Dedifferentiated amniotic fluid mesenchymal stem cell (primary cell): ENCODE results near the gene LMF1.

ENCODE experiments used
- DNase-seq: peaks from one replicate; pipeline ENCODE4 v3.0.0-alpha.2; 2016; ENCODE audit errors: extremely low spot score

LMF1 gene

DNA sequence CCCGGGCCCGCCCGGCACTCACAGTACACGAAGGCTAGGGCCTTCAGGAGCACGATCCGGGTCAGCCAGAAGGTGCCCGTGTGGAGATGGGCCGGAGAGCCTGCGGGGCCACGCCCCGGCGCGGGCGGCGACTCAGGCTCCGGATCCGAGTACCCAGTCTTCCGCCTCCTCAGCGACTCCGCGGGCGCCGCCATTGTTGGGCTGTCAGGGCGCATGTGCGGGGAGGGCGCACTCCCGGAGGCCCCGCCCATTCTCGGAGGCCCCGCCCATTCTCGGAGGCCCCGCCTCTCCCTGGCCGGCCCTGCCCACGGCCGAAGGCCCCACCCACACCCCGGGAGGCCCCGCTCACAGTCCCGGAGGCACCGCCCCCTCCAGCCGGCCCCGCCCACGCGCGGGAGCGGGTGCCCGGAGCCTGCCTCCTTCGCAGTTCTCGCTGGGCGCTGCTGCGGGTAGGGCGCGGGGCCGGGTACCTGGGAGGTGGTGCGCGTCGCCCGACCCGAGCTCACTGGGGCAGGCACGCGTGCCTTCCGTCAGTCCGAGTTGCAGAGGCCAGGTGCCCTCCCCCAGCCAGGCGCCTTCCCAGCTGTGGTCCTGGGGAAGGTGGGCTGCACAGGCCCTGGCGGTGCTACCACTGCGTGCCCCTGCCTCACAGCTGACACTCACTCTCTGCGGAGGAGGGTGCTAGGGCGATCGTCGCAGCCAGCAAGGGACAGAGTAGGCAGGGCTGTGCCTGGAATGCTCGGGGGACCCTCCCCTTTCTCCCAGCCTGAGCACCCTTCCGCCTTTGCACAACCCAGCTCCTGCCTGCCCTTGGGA, at the start of gene LMF1:
Gene LMF1 (minus strand): TSS at position 219 of the 816 bp plus-strand sequence. CDS start 4 bp downstream, at position 215.
- peak; percentile 81 for DNase-seq

DNA sequence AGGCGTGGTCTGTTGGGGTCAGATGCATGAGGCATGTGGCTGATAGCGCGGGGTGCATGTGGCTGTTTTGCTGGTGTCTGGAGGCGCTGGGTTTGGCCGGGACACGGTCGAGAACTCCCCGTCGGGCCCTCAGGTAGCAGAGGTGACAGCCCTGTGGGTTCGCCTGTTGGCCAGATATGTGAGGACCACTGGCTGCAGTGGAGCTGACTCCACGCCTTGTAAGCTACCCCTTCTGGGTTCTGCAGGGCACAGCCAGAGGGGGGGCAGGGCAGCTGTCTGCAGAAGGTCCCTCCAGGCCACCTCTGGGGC, 49.3 kb upstream of the LMF1 start:
- no peak for DNase-seq

DNA sequence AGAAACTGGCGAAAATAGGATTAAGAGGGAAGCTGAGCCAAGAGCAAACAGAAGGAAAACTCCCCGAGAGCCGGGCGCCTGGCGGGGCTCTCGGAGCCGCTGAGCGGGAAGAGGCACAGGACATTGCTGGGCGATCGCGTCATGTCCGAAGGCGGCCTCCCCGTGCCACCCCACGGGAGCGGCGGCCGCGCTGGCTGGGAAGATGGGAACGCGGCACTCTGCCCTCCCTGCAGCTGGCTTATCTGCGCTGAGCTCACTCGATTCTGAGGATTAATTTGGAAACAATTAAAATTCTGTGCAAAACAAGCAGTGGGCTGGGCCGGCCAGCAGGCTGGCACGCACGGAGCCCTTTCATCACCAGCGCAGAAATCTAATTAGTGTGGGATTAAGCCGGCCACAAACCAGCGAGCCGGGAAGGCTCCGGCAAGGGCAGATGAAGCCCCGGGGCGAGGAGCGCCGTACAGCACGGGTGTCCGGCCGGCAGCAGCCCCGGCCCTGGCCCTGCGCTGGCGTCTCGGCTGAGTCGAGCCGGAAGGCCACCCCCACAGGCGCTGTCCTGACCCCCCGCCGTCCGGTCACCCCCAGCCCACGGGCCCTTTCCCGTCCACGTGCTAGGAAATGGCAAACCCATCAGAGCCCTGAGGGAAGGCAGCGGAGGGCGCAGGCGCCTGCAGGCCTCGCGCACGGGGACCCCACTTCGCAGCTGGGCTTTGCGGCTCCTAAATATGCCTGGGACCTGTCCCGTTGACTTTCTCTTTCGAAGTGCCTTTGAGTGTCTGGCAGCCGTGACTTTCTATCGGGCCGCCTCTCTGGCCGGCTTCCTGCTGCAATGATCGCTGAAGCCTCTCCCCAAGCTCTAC, 48.7 kb upstream of the LMF1 start:
- peak; percentile 68 for DNase-seq

DNA sequence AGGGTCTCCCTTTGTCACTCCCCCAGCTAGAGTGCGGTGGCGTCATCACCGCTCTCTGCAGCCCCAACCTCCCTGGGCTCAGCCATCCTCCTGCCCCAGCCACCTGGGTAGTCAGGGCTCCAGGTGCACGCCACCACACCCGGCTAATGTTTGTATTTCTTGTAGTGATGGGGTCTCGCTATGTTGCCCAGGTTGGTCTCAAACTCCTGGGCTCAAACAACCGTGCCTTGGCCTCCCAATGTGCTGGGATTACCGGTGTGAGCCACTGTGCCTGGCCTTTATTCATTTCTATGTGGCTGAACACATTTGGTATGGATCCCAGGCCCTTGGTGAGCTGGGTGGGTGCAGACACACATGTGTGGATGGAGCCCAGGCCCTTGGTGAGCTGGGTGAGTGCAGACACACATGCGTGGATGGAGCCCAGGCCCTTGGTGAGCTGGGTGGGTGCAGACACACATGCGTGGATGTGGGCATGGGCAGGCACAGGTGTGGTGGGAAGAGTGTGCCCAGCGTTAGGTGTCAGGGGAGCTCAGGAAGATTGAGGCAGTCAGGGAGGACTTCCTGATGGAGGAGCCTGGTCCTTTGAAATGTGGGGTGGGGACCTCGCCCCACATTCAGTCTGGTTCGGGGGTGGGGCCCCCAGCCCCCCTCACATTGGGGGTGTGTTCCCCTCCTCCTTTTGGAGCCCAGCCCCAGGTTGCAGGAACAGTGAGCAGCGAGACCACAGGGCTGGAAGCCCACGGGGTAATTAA, 47.8 kb upstream of the LMF1 start:
- no peak for DNase-seq

DNA sequence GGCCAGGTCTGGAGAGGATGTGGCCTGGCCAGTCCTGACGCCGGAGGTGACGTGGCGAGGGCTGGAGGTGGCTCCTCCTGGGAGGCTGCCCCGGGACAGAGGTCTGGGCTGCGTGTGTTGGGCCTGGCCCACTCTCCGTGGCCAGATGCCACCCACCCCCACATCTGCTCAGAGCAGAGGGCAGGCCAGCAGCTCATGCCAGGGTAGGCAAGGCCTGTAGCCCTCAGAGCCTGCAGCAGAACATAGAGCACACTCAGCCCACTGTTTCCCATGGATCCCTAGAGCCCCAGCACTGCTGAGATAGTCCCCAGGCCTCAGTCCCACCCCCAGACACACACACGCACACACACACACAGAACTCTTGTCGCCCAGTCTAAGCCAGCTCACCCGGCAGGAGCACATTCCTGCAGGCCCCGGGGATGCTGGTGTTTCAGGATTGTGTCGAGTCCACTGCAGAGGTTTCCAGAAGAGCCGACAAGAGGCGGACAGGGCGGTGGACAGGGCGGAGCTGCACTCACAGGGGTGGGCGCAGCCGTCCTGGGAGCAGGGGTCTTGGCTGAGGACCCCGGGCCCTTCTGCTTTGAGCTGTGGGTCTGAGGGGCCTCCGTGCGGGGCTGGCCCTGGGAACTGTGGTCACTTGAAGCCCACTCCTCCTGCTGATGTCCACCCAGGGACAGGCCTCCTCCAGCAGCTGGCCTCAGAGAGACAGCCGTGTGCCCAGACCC, 44.1 kb upstream of the LMF1 start:
- DNase-seq = no peak

DNA sequence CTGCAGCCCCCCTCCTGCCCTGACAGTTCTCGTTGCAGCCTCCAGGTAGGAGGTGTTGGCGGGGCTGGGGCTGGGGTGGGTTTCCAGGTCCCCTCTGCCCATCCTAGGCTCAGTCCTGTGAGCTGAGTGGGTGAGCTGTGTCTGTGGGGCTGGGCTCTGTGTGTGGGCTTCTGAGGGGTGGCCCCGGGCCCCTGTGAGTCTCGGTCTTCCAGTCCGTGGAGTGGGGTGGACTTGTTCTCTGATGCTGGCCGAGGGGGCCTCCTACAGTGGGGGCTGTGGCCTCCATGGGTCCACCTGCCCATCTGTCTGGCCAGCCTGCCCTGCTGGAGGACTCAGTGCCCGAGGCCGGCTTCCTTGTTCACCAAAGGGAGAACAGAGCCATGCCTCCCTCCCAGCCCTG, 43.4 kb upstream of the LMF1 start:
- DNase-seq = no peak

DNA sequence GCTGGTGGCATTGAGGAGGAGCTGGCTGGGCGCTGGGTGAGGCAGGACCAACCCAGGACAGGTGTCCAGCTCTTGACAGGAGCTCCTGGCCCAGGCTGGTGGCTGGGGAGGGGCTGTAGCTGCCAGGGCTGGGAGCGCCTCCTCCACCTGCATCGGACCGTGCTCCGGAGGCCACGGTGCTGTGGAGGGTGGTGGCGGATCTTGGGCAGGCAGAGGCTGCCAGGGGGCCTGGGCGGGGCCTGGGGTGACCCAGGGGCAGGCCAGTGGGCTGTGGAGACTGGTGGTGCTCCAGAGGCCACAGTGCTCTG, 42.8 kb upstream of the LMF1 start:
- no peak for DNase-seq

DNA sequence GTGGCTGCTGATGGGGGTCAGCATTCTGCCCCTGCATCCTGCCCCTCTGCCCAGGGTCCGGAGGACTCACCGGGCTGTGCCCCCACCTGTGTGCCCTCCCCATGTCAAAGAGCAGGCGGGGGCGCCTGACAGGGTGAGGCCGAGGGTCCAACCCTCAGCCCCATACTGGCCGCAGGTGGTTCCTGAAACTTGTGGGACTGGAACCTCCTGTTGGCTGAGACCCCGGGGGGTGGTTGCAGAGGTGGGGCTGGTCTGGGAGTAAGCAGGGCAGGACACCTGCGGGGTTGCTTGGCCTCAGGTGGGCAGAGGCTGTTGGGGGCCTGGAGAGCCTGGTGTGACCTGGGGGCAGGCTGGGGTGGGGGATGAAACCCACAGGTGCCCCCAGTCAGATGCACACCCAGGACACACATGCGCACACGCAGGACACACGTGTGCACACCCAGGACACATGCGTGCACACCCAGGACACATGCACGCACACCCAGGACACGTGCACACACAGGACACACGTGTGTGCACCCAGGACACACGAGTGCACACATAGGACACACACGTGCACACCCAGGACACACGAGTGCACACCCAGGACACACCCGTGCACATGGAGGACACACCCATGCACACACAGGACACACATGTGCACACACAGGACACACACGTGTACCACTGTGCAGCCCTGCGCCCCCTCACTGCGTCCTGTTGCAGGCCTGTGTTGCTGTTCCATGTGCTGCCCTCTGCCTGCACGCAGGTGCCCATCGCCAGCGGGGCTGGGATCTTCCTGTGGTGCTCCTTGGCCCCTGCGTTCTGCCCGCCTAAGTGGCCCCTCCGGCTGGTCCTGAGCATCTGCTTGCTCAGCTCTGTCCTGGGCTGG, 42.2 kb upstream of the LMF1 start:
- no peak for DNase-seq

DNA sequence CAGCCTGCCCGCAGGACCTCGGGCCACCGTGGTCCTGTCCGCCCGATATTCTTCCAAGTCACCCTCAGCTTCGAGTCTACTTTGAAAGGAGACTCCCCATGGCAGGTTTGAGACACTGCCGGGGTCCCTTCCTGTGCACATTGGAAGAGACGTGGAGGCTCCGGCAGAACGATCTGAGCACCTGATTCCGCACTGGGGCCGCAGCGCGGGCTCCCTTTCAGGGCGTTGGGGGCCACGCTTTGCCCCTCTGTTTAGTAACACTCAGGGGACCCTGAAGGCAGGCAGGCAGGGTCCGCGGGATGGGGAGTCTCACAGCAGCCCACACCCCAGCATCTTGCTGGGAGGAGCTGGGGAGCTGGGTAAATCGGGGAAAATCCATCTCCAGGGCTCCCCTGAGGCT, 41.4 kb upstream of the LMF1 start:
- DNase-seq = no peak

DNA sequence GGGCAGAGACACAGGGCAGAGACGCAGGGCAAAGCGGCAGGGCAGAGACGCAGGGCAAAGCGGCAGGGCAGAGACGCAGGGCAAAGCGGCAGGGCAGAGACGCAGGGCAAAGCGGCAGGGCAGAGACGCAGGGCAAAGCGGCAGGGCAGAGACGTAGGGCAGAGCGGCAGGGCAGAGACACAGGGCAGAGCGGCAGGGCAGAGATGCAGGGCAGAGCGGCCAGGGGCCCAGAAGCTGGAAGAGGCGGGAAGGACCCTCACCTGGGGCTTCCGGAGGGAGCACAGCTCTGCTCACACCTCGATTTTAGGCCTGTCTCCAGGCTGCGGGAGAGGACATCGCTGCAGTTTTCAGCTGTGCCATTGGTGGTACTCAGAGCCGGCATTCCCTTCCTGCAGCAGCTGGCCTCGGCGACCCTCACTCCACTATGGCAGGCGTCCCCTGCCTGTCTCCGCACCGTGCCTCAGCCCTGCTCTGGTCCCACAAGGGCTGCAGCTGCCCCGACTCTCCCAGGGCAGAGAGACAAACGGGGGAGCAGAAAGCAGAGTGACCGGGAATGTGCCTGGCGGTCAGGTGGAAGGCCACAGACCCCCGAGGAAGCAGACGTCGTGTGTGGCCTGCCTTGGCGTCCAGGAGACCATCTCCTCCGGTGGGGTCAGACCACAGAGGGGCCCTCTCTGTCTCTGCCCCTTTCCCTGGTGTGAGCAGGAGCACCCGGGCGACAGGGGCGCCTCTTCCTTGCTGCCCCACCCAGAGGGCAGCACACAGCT, 40.7 kb upstream of the LMF1 start:
- no peak for DNase-seq

DNA sequence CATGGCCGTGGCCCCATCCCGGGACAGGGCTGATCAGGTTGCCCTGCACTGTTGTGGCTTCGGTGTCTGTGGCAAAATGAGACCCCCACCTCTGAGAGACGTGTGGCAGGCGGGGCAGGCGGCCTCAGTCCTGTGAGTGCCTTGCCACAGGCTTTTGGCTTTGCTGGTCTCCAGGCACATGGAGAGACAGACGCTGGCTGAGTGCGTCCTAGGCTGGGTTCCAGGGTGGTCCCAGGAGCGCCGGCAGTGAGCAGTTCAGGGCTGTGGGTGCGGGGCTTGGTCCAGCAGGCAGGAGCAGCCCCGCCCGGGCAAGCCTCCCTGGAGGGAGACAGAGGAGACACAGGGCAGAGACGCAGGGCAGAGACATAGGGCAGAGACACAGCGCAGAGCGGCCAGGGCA, 40.0 kb upstream of the LMF1 start:
- no peak for DNase-seq

DNA sequence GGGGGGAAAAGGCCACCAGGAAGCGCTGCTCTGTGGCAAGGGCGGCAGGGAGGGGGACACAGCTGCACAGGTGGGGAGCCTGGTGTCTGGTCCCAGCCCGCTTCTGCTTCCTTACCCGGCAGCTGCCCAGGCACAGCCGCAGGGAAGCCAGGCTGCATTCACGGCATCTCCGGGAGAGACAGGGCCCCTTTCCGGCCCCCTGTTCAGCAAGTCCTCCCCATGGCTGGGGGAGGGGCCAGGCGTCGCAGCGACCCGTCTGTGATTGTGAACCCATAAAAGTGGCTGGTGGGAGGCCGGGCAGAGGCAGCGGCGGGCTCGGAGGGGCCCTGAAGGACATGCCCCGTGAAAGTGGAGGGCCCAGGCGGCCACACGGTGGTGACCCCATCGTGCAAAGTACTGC, 39.5 kb upstream of the LMF1 start:
- DNase-seq = no peak

DNA sequence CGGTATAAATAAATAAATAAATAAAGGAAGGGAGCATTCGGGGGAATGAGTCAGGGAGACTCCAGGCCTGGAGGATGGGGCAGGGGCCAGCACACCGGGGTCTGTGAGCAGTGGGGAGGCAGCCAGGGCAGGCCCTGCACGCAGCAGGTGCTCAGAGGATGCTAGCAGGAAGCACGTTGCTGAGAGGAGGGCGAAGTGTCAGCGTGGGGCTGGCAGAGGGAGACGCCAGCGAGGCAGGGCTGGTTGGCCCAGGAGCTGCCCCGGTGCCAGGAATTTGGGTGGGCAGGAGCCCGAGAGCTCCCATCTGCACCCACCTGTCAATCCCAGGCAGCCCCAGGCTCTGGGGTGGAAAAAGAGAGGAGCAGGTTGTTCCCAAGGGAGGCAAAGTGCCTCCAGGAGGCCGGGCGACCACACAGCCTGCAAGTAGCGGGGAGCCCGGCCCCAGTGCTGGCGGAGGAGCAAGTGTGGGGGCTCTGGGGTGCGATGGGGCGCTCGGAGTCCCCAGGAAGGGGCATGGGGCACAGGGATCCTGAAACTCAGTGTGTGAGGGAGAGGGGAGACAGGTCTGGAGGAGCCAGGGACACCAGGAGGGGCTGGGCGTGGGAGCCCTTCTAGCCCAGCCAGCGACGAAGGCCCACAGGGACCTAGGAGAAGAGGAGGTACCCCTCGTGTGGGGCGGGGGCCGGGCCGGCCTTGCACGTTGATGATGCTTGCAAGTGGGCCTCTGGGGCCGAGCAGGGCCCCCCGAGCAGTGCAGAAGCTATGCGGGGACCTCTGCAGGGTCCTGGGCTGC, 38.8 kb upstream of the LMF1 start:
- DNase-seq = no peak

DNA sequence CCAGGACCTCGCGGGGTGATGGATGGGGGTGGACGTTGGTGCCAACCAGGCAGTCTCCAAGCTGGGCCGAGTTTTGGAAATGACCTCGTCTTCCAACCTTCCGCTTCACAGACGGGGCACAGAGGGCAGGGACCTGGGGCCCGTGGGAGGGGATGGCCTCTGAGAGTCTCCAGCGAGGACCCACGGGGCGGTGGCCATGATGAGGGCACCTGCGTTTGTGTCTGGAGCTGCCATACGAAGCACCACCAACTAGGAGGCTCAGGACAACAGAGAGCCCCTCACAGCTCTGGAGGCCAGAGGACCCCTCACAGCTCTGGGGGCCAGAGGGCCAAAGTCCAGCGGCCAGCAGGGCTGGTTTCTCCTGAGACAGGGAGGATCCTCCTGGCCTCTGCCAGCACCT, 37.3 kb upstream of the LMF1 start:
- no peak for DNase-seq

DNA sequence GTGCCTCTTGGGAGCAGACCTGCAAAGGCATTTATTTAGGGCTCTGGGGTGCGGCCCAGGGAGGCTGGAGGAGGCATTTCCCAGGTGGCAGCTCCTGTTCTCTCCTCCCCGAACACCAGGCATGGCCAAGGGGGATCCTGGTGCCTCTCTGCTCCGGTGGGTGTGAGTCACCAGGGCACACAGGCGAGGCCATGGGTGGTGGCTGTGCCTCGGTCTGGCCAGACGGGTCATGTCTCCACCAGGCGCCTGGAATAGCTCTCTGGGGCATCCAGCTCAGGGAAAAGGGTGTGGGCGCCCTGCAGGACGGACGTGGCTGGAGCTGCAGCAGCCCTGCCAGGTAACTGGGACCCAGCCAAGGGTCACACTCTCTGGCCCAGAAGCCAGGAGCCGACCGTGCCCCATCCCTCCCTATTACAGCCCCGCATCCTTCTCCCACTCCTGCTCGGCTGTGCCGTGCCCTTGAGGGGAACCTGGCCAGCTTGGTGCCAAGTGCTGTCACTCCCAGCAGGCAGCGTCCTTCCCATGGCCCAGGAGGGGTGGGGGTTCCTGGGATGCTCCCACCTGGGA, 36.6 kb upstream of the LMF1 start:
- DNase-seq = no peak

DNA sequence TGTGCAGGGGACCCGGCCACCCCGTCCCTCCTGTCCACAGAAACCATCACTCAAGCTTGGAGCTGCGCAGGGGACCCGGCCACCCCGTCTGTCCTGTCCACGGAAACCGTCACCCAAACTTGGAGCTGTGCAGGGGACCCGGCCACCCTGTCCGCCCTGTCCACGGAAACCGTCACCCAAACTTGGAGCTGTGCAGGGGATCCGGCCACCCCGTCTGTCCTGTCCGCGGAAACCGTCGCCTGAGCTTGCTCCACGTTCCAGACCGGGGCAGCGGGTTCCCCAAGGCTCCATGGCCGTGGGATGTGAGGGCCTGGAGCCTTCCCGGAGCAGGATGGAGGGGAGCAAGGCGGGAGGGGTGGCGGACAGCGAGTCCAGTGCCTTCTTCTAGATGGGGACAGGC, 36.0 kb upstream of the LMF1 start:
- DNase-seq = no peak

DNA sequence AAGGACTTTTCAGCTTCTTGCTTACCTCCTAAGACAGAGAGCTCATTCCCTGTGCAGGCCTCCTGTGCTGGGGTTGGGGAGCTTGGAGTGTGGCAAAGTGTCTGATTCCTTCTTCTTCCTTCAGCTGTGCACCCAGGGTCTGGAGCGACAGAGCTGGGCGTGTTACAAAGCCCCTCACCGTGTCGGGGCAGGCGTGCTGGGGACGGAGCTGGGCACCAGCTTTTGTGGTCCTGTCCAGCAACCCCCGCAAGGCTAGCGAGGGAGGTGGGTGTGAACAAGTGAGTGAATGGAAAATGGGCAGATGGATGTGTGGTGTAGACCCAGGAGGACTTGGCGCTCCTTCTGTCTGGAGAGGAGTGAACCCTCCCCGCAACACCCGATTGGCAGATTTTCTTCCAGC, 34.5 kb upstream of the LMF1 start:
- no peak for DNase-seq

DNA sequence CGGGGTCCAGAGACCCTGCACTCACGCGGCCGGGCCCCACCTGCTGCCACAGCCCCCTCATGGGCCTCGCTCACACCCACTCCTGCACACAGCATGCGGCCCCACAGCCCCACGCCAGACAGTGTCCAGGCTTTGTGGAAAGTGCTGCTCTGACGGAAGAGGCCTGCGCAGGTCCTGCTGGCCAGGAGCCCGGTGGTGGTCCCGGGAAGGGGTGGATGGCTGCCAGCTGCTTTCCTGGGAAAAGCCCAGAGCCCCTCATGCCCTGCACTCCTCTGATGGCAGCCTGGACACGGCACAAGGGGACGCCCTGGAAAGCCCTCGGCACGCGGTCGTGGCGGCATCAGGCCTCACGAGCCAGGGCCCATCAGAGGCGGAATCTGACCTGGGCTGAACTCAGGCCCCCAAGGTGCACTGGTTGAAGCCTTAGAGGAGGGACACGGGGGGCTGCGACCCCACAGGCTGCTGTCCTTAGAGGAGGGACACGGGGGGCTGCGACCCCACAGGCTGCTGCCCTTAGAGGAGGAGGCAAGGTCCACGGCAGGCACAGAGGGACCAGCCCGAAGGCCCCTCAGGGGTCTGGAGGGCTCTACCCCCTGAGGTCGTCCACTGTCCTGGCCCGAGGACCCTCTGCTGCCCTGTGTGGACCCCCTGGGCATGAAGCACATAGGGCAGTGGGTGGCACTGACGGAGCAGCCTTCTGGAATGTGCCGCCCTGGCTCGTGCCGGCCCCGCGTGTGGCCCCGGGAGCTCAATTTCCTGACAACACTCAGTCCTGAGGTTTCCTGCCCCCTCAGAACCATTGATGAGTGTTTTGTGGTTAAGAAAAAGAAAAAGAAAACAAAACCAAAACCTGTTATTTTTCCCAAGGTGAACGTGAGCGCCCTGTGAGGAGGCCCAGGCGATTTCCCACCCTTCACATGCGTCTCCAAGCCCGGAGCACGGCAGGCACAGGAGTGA, 32.9 kb upstream of the LMF1 start:
- no peak for DNase-seq
